Upper lobe of left lung (tissue), 4 donors: ENCODE results near the gene NFU1.

Source experiments
- CTCF ChIP-seq, 6 experiments: fragments of 450-650 bp in 4 of 6; fragments of 200-600 bp in 2 of 6; sonication (generic) in 2 of 6; IDR thresholded peaks; one replicate each; pipeline ENCODE4 v1.5.1; 2016 to 2019; ENCODE audit warnings: antibody characterized with exemption in 6 of 6
- EP300 ChIP-seq, 4 donors: sonication (generic); formaldehyde crosslinking; IDR thresholded peaks; one replicate each; pipeline ENCODE4 v1.5.1; 2017; ENCODE audit warnings: antibody characterized with exemption in 4 of 4, control low read depth in 2 of 4
- POLR2A ChIP-seq, 4 donors: fragments of 450-650 bp; IDR thresholded peaks; one replicate each; pipeline ENCODE4 v1.5.1; 2016 to 2017; ENCODE audit warnings: antibody characterized with exemption in 4 of 4, mild to moderate bottlenecking in 2 of 4

- TF ChIP-seq CTCF (IDR thresholded peaks at IDR 0.05) = no peak
- no peak for TF ChIP-seq EP300 (IDR thresholded peaks at IDR 0.05)
- TF ChIP-seq POLR2A (IDR thresholded peaks at IDR 0.05) = no peak
Measured at GRCh38 chr2:69454976-69455375, 17.7 kb upstream of the NFU1 start.
